HG03135 (cell line): ENCODE measurements around the gene PPP1R1C.
"Not testable (repeated sequence)": the region's sequence is repeated elsewhere in the genome, so short reads cannot be mapped to it uniquely, and the experiment has no call there.

ENCODE experiments used
- ATAC-seq: cut with Tn5 transposase; IDR thresholded peaks from one replicate; pipeline ENCODE4 v1.9.1; 2021; ENCODE audit warnings: mild to moderate bottlenecking, moderate library complexity; ENCODE audit not compliant: unreplicated experiment

The PPP1R1C gene

DNA sequence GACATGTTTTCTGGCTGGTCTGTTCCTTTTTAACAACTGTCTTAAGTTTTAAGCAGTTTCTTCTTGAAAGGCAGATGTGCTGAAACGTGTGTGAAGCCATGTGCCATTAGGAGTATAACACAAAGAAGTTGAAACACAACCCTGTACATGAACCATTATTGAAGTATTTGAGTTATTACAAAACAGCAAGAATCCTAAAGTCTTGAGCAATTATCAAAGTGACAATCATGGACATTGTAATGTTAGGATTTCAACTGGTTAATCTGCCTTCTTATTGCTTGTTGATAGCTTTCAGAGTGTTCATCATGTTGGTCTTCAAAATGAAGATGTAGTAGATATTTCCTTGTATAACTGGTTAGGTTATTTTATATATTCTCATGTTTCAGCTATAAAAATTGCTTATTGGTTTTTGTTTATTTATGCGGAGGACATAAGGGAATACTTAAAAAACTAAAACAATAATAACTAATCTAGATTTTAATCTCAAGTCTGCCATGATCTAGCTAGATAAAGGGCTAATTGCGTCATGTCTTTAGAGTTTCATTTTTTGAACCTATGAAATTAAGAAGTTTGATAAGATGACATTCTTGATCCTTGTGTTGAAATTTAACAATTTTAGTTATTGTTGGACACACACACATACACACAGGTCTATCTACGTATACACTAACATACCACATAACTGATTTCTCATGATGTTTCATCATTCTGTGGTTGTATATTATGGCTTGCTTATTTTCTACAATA lies 21.1 kb downstream of the PPP1R1C start:
- ATAC-seq: no peak

DNA sequence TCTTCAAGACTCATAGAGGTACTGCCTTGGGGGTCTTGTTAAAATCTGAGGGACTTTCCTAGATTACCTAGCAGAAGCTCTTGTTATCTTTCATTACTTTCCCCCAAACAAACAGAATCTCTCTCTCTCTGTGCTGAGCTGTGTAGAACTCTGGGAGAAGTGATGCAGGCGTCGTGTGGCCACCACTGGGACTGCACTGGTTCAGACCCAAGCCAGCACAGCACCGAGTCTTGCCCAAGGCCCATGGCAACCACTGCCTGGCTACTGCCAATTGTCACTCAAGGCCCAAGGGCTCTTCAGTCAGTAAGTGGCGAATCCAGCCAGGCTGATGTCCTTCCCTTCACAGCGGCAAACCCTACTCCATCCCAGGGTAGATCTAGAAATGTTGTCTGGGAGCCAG lies 28.6 kb downstream of the PPP1R1C start:
- ATAC-seq: no peak

DNA sequence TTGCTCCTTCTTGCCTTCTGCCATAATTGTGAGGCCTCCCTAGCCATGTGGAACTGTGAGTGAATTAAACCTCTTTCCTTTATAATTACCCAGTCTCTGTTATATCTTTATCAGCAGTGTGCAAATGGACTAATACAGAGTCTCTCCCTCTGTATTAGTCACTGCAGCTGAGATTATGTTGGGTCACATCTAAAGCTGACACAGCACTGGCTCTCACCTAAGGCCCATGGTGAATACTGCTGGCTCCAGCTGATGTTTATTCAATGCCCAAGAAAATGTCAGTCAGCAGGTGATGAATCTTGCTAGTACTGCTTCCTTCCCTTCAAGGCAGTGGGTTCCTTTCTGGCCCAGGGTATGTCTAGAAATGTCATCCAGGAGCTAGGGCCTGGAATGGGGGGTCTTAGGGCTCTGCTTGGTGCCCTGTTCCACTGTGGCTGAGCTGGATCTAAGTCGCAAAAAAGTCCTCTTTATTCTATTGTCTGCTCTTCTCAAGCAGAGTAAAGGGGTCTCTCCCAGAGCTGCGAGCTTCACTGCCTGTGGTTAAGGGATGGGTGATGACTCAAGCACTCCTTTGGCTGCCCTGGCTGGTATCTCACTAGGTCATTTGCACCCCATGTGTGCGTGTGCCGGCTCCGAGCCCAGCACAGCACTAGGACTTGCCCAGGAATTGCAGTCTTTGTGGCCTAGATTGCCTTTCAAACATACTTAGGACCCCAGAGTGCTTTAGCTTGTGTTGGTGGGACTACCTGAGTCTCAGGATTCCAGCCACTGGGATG lies 29.9 kb downstream of the PPP1R1C start:
- ATAC-seq: no peak

DNA sequence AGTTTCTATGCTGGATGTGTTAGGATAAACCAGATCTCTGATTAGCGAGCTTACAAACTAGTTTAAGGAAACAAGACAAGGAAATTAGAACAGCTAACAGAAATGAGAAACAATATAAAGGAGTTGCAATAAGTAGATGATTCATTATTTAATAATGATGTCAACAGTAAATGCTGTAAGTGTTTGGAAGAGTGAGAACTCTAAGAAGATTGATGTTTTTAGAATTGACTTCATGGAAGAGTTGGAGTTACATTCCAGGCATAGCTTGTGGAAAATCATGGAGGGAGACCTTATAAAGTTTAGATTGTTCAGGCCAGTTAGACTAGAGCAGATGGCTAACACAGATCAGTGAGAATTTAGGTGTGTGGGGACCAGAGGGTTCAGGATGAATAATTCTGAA lies 32.6 kb downstream of the PPP1R1C start:
- ATAC-seq: no peak

DNA sequence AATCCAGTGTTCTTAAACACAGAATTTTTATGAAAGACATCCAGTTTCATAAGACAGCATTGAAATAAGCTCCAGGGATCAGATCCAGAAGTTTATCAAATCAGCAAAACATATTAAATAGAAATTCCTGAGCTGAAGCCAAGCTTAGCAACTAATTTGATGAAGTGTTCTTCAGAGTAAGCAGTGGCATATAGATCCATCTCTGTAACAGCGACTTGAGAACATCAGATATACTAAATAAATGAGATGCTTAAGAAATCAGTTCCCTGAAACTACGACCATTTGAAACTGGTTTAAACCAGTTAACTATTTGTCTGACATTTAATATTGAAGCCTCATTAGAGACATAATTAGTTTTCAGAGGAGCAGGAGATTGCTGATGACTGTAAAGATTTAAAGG lies 34.1 kb downstream of the PPP1R1C start:
- ATAC-seq: no peak

DNA sequence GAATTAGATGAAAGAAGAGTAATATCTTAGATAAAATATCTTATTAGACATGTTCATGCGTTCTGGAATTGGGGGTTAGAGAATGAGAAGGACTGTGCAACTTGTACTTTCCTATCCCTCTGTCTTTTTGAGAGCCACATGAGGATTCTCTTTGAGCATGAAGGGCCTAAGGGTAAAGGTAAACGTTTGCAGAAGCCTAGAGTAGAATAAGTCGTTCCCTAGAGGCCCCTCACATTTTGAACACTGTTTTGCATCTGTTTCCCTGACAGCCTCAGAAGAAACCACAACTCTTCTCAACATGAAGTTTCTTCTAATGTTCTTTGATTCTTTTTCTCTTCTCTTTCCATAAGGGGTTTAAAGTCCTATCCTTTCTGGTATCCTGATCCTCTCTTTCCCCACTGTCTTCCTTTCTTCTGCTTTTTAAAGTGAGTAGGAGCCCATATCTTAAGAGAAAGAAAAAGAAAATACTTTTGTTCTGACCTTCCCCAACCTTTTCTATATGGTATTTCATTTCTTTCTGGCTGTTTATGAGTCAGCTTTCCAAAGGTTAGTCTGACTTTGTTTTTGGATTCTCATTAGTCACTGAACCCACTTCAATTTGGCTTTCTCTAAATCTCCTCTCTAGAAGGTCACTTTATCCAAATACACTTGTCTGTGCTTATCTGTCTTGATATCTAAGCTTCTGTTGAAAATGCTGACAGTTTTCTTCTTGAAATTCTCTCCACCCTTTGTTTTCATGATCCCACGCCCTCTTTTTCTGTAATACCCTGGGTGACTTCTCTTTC lies 34.8 kb downstream of the PPP1R1C start:
- ATAC-seq: no peak

DNA sequence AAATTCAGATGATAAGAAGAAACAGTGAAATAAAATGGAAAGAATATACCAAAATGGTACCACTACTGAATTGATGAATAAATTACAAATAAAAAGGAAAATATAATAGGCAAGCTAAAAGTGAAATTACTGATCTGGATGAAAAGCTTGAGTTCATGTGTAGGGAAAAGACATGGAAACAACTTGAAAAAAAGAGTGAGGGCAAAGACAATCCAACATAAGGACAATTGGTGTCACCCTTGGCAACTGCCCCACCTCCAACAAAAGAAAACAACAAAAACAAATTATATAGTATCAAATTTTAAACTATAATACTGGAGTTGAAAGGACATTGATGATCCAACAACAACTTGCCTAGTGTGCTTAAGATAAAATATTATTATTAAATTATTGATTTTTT lies 37.6 kb downstream of the PPP1R1C start:
- no peak for ATAC-seq

DNA sequence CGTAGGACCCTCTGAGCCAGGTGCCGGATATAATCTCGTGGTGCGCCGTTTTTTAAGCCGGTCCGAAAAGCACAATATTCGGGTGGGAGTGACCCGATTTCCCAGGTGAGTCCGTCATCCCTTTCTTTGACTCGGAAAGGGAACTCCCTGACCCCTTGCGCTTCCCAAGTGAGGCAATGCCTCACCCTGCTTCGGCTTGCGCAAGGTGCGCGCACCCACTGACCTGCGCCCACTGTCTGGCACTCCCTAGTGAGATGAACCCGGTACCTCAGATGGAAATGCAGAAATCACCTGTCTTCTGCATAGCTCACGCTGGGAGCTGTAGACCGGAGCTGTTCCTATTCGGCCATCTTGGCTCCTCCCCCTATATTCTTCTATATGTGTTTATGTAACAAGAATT lies 45.2 kb downstream of the PPP1R1C start:
- ATAC-seq: not testable (repeated sequence)

DNA sequence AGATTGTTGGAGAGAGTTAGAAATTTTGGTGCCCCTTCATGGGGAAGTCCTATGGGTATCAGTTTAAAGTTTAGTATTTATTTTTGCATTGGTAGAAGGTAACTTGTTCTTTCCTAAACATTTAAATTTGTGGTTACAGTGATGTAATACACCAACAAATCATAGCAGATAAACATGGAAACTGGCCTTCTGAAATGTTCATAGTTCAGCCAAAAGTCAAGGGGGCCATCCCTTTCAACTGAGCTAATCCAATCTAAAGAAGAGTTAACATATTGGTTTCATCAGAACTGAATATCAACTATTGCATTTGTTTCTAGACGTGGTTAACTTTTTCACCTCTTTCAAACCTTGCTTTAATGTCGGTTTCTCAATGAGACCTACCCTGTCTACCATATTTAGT lies 46.3 kb downstream of the PPP1R1C start:
- no peak for ATAC-seq

DNA sequence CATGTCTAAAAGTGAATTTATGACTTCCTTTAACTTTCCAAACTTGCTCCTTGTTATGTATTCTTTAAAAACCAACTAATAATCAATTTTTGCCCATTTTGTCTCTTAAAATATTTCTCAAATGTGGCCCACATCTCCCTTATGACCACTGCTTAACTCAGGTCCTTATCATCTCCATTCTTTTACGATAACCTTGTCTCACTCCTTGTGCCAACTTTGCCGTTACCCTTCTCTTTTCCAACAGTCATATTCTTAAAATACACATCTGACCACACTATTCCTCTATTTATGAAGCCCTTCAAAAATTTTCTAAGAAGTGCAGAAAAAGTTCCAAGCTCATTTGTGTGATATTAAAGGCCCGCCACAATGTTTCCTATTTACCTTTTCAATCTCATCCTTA lies 47.8 kb downstream of the PPP1R1C start:
- no peak for ATAC-seq

DNA sequence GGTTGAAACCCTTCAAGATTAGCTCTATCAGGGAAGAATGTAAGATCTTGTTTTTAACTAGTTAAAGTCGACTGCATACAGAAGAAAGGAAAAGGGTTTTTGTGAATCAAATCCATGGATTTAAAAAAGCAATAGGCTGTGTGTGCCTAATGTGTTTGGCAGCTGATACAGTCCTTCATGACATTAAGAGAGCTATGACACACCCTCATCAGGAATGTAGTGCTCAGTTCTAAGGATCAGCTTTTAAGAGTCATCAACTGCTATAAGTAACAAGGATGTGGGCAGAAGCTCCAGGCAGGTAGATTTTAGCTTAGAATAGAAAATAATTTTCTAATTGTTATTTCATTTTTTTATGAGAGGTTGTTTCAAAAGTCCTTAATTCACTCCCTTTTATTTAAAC lies 52.9 kb downstream of the PPP1R1C start:
- no peak for ATAC-seq

DNA sequence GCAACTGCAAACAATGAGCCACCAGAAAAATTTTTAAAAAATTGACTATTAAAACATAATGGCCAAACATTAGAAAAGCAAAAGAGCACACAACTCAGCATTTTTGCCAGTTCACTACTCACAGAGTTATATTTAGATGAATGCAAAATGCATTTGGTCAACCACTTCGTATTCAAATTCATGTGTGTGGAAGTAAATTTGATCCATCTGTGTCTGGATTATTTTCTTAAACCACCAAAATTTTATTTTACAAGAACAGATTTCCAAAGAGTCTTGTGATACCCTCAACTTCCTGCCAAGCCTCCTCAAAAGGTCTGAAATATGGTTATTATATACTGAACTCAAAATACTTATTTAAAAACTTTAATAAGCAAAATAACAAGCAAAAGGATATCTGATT lies 57.4 kb downstream of the PPP1R1C start:
- no peak for ATAC-seq

DNA sequence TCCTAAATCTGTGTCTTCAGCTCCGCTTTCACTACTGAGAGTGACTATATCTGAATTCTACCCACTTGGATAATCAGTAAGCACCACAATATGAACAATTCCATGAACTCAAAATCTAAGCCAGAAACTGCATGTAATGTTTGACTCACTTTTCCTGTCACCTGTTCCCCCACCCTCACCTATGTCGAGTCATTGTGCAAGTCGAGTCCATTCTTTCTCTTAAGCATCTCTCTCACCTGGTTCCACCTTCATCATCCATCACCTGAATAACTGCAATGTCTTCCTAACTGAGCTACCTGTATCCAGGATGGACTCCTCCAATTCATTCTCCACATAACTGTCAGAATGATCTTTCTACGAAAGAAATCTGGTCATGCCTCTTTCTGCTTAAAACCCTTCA lies 58.2 kb downstream of the PPP1R1C start:
- ATAC-seq: no peak

DNA sequence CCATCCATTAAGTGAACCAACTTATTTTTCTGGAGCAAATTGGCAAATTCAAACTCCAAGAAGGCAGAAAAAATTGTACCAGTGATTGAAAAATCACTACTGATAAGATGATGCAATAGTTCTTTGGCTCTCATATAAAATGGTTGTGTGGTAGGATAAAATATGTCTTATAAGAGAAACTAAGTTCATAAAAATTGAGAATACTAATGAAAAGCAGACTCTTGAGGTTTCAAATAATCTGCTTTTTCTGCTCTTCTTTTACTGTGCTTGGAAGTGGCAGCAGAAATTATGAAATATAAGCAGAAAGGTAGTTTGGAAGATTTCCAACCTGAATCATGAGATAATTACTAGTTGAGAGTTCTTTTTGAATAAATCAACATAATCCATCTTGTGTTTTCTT lies 61.9 kb downstream of the PPP1R1C start:
- ATAC-seq: no peak

DNA sequence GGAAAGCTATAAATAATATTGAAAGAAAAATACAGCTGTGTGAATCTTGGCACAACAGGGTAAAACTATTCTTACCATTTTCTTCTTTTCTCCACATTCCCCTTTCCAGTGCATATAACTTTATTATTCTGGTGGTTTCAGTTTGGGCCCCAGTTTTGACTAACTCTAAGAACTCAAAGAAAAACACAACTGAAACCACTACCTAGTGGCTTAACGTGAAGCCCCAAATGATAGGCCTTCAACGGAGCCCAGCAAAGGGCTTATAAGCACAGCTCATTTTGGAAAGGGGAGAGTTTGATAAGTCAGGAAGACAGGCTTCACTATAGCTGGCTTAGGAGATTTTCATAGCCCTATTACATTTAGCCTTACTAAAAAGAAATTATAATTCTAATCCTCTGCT lies 62.4 kb downstream of the PPP1R1C start:
- no peak for ATAC-seq

DNA sequence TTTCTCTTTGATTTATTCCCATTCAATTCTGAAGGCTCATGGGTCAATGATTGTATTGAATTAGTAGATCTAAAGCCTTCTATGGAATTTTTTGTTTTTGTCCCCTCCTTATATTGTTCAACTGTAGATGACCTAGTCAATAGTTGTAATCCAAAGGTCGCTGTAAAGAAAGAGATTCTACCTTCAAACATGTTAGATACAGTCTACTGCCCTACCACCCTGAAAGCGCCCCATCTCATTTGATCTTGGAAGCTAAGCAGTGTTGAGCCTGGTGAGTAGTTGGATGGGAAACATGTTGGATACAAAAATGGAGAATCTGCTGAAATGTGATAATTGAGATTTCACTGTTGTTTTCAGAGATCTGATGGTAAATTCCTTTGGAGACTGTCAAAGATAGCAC lies 63.0 kb downstream of the PPP1R1C start:
- no peak for ATAC-seq

DNA sequence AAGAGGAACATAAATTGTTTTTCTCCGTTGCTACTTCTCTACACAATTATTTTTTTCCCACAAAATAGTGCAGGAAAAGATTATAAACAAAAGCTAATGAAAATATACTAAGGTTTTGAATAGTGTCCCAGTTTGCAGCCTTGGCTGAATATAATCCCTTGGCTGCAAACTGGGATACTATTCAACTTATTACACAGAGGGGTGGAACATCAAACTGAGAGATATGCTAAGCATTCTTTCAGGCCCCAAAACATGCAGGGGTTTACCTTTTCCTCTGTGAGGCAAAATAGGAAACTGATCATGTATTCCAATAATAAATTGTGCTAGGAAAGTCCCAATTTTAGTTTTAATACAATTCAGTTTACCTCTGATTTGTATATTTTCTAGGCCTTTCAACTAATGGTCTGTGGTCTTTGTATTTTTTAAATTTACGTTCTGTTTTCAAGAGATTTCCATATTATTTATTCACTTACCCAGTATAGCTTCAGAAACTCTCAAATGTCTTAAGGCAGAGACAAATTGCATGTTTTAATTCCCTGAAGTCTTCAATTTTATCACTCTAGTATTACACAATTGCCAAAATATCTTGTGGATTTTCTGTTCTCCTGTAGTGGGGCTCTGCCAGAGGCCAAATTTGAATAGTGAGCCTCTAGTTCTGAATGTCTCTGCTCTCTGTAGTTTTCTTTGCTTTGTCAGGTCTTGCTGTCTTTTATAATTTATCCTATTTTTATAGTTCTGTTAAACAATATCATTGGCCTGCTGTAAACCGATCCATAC lies 63.9 kb downstream of the PPP1R1C start:
- ATAC-seq: no peak

DNA sequence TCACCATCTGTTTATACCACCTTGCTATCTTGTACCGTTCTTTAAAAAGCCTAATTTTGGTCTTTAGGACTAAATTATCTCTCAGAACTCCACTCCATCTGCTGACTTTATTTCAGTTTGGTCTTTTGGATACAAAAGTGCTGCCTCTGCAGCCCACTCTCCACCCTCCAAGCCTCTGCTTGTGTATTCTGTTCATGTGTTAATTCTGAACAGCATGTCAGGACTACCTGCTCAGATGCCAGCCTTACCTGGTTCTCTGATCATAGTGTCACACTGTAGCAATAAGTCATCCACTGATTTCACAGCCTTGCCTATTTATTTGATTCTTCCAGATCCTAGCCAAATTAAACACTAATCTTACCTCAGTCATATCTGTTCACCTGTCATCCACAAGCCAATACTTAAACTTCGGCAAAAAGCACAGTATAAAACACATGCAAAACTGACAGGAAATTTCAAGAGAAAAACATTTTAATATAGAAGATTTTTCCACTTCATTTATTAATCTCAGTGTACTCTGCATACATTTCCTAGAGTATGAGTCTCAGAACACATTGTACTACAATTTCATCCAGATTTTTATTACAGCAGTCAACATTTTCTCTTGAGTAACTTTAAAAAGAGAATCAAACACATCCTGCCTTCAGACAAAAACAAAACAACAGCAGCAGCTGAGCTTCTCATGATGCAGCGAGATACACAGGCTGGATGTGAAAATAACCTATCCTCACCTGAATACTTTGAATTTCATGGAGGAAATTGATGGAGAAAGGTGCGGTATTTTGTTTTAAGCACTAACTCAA lies 64.9 kb downstream of the PPP1R1C start:
- ATAC-seq: no peak

DNA sequence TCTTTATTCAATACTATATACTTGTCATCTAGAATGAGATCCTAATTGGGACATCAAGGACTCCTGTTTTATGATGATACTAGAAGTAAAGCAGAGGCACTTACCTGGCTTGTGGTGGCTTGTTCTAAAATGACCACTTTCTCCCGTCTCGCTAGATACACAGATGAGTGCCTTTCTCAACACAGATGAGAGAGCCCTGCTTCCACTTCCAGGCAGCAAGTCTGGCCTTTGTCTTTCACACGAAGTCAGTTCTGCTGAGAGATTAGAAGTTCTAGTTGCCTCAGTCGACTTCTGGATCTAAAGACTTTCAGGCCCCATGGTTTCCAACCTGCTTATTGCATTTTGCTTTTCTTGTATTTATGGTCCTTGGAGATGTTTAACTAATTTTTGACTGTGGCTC lies 70.3 kb downstream of the PPP1R1C start:
- ATAC-seq: no peak

DNA sequence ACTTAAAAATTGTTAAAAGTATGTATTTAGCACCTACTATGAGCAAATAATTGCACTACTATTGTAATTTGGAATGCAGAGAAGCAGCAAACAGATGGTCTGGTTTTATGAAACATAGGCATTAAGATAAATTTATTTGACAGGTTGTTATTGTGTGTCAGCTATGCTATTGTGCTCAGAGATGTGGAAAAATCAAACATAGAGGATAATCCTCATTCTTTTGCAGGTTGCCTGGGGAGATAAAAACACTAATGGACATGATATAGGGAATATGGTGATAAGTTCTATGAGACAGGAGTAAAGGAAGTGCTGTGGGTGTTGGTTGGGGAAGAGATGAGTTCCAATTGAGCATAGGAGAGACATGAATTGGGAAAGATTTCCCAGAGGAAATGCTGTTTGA lies 71.3 kb downstream of the PPP1R1C start:
- no peak for ATAC-seq
